Naive thymus-derived CD4-positive, alpha-beta T cell (primary cell): ENCODE results near the gene RBFOX2. TPM values are rescaled to one million over a fixed set of nuclear protein-coding genes. Genes with fewer than 3 reads are reported as not detected.

ENCODE experiments used
- ATAC-seq: fragments of 150-1000 bp; cut with Tn5 transposase; 2 replicates; pipeline ENCODE4 v1.10.0; 2021; ENCODE audit warnings: mild to moderate bottlenecking, moderate library complexity
- CTCF ChIA-PET: fragments of 350-600 bp; sonication (Branson Sonifier 250); formaldehyde crosslinking; loops from one replicate; lab custom pipeline; 2021; ENCODE audit warnings: antibody characterized with exemption; lab: Charles Lee
- POLR2A ChIA-PET: fragments of 350-600 bp; sonication (Branson Sonifier 250); formaldehyde crosslinking; loops from one replicate; lab custom pipeline; 2021; ENCODE audit warnings: antibody characterized with exemption, inconsistent platforms; lab: Charles Lee
- DNase-seq, 9 donors: peaks; one replicate each; pipeline versions ENCODE4 v3.0.0 to v3.0.0-alpha.2; 2020 to 2022; ENCODE audit warnings: mixed read lengths in 1 of 9
- H3K27ac ChIP-seq: one replicate; pipeline ENCODE4 v1.7.0; 2013; ENCODE audit warnings: mild to moderate bottlenecking, low read depth, low read length, moderate library complexity
- H3K27me3 ChIP-seq, 2 donors: one replicate each; pipeline ENCODE4 v1.7.0; 2013; ENCODE audit warnings: low read length in 2 of 2, mild to moderate bottlenecking in 2 of 2, moderate library complexity in 2 of 2; ENCODE audit not compliant: control insufficient read depth in 2 of 2, insufficient read depth in 2 of 2
- H3K36me3 ChIP-seq, 3 experiments: 1 replicate in 2 of 3; 2 replicates in 1 of 3; pipeline ENCODE4 v1.7.0; 2013; ENCODE audit warnings: low read length in 3 of 3, mild to moderate bottlenecking in 3 of 3, moderate library complexity in 1 of 3; ENCODE audit not compliant: insufficient read depth in 3 of 3, control insufficient read depth in 2 of 3
- H3K4me1 ChIP-seq, 2 donors: one replicate each; pipeline ENCODE4 v1.7.0; 2013; ENCODE audit warnings: low read length in 2 of 2, mild to moderate bottlenecking in 2 of 2, moderate library complexity in 1 of 2; ENCODE audit not compliant: control insufficient read depth in 2 of 2, insufficient read depth in 2 of 2
- H3K4me3 ChIP-seq: 2 replicates; pipeline ENCODE4 v1.7.0; 2013; ENCODE audit warnings: mild to moderate bottlenecking, low read length
- H3K9me3 ChIP-seq, 3 experiments: 1 replicate in 2 of 3; 2 replicates in 1 of 3; pipeline ENCODE4 v1.7.0; 2013; ENCODE audit warnings: low read length in 3 of 3; ENCODE audit not compliant: control insufficient read depth in 2 of 3
- H3K27ac Mint-ChIP-seq, 9 donors: one replicate each; pipeline ENCODE4 v1.8.0; 2020 to 2022; ENCODE audit warnings: mixed read lengths in 9 of 9, mild to moderate bottlenecking in 8 of 9, moderate library complexity in 5 of 9, inconsistent platforms in 2 of 9
- H3K27me3 Mint-ChIP-seq, 5 donors: one replicate each; pipeline ENCODE4 v1.8.0; 2021 to 2022; ENCODE audit warnings: mixed read lengths in 5 of 5, mild to moderate bottlenecking in 1 of 5
- H3K36me3 Mint-ChIP-seq, 5 donors: one replicate each; pipeline ENCODE4 v1.8.0; 2020 to 2022; ENCODE audit warnings: mixed read lengths in 5 of 5, mild to moderate bottlenecking in 3 of 5, inconsistent platforms in 1 of 5
- H3K4me1 Mint-ChIP-seq, 7 donors: one replicate each; pipeline ENCODE4 v1.8.0; 2020 to 2022; ENCODE audit warnings: mixed read lengths in 7 of 7, mild to moderate bottlenecking in 3 of 7, inconsistent platforms in 1 of 7
- H3K4me3 Mint-ChIP-seq, 10 donors: one replicate each; pipeline ENCODE4 v1.8.0; 2020 to 2022; ENCODE audit warnings: mild to moderate bottlenecking in 10 of 10, mixed read lengths in 10 of 10, moderate library complexity in 6 of 10, inconsistent platforms in 2 of 10
- H3K9me3 Mint-ChIP-seq, 11 donors: one replicate each; pipeline ENCODE4 v1.8.0; 2020 to 2022; ENCODE audit warnings: mixed read lengths in 11 of 11, mild to moderate bottlenecking in 4 of 11, inconsistent platforms in 1 of 11, moderate library complexity in 1 of 11
- intact Hi-C, 2 donors: fragments of 100-400 bp; cut with micrococcal nuclease; formaldehyde crosslinking; loops; one replicate each; pipeline ENCODE4 v1.15.1; 2023
- polyA plus RNA-seq, 2 donors: library from polyadenylated mRNA; unstranded; fragments of 300-500 nt; fragmentation: Illumina TruSeq; gene quantifications; one replicate each; pipeline ENCODE4 v1.2.3, GENCODE V29; 2021
- total RNA-seq, 6 experiments: library from RNA in 5 of 6; stranded (reverse) in 5 of 6; gene quantifications; 1 replicate in 5 of 6; 2 replicates in 1 of 6; pipeline ENCODE4 v1.2.3 and lab custom pipeline; 2021 to 2026

Gene RBFOX2
- total and polyA plus RNA-seq, 7 experiments from 2014 or later: 0.39 to 1.7 (median 1.1) TPM

DNA sequence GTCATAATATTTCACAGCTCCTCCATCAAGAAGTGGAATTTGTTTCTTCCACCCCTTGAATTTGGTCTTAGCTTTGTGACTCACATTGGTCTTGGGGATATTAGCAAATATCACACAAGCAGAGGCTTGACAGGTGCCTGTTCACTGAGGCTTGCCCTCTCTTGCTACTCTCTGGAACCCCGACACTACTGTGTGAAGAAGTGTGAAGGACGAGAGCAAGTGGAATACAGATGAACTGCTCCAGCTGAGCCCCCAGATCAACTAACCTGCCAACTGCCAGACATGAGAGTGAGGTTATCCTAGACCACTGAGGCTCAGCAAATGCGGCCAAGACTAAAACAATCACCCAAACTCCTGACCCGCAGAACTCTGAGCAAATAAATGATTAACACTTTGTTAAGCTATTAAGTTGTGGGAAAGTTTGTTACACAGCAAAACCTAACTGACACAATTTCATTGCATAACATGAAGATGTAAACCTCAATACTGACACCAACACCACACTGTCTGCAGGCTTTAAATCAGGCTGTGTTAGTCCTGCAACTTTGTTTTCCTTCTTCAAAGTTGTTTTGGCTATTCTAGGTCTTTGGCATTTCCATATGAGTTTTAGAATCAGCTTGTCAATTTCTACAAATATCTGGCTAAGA is 168.4 kb downstream of the RBFOX2 start:
- DNase-seq: no peak
- ATAC-seq: no peak
- Histone ChIP-seq H3K9me3 (no peaks in the 10 kb centered on the region), H3K36me3 (no peaks in the 10 kb centered on the region), H3K27ac (no peak overlapping the region), H3K4me1 (no peaks in the 10 kb centered on the region), H3K27me3 (no peaks in the 10 kb centered on the region), H3K4me3 (no peak overlapping the region)
- ChIA-PET POLR2A (no interaction called here), CTCF (no interaction called here)
- H3K36me3 Mint-ChIP-seq: no peaks in the 10 kb centered on the region
- no peak overlapping the region for H3K4me3 Mint-ChIP-seq
- no peak overlapping the region for H3K27ac Mint-ChIP-seq
- intact Hi-C loops: no loop called here
- H3K27me3 Mint-ChIP-seq: peaks cover 0 to 8% (median 0%) of the 10 kb centered on the region in 5 donors
- H3K9me3 Mint-ChIP-seq: no peaks in the 10 kb centered on the region
- H3K4me1 Mint-ChIP-seq: no peaks in the 10 kb centered on the region

DNA sequence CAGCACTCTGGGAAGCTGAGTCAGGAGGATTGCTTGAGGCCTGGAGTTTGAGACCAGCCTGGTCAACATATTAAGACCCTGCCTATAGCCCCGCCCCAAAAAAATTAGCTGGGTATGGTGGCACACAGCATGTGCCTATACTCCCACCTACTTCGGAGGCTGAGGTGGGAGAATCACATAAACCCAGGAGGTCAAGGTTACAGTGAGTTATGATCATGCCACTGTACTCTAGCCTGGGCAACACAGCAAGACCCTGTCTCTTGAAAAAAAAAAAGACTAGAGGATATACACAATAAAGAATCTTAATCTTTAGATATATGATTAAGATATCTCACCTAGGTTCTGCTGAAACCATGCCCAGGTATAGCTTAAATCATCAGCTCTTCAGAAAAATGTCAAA is 174.3 kb downstream of the RBFOX2 start:
- DNase-seq: no peak
- no peak for ATAC-seq
- H3K9me3 ChIP-seq: no peaks in the 10 kb centered on the region
- intact Hi-C loops: no loop called here
- no peak overlapping the region for H3K4me3 Mint-ChIP-seq
- H3K36me3 Mint-ChIP-seq: no peaks in the 10 kb centered on the region
- H3K4me1 ChIP-seq: no peaks in the 10 kb centered on the region
- CTCF ChIA-PET: no interaction called here
- H3K4me3 ChIP-seq: no peak overlapping the region
- H3K36me3 ChIP-seq: no peaks in the 10 kb centered on the region
- no peaks in the 10 kb centered on the region for H3K9me3 Mint-ChIP-seq
- peaks cover 0 to 3% (median 0%) of the 10 kb centered on the region in 5 donors for H3K27me3 Mint-ChIP-seq
- H3K4me1 Mint-ChIP-seq: no peaks in the 10 kb centered on the region
- POLR2A ChIA-PET: no interaction called here
- H3K27me3 ChIP-seq: no peaks in the 10 kb centered on the region
- no peak overlapping the region for H3K27ac ChIP-seq
- no peak overlapping the region for H3K27ac Mint-ChIP-seq

DNA sequence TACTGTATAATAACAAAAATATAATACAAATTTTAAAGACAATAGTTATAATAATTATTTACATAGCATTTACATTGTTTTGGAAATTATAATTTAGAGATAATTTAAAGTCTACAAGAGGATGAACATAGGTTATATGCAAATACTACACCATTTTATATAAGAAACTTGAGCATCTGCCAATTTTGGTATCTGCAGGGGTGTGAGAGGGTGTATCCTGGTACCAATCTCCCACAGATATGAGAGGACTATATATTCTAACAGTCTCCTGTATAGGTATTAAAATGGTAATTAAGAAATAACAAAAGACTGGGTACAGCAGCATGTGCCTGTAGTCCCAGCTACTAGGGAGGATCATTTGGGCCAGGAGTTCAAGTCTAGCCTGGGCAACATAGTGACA is 176.5 kb downstream of the RBFOX2 start:
- CTCF ChIA-PET: no interaction called here
- Histone ChIP-seq H3K27me3 (no peaks in the 10 kb centered on the region), H3K27ac (no peak overlapping the region), H3K4me1 (no peaks in the 10 kb centered on the region), H3K4me3 (no peak overlapping the region), H3K9me3 (no peaks in the 10 kb centered on the region), H3K36me3 (no peaks in the 10 kb centered on the region)
- H3K27ac Mint-ChIP-seq: no peak overlapping the region
- no peak overlapping the region for H3K4me3 Mint-ChIP-seq
- POLR2A ChIA-PET: no interaction called here
- no peaks in the 10 kb centered on the region for H3K36me3 Mint-ChIP-seq
- ATAC-seq: no peak
- no peaks in the 10 kb centered on the region for H3K4me1 Mint-ChIP-seq
- no peaks in the 10 kb centered on the region for H3K9me3 Mint-ChIP-seq
- H3K27me3 Mint-ChIP-seq: peaks cover 0 to 2% (median 0%) of the 10 kb centered on the region in 5 donors
- DNase-seq: no peak
- intact Hi-C loops: no loop called here

DNA sequence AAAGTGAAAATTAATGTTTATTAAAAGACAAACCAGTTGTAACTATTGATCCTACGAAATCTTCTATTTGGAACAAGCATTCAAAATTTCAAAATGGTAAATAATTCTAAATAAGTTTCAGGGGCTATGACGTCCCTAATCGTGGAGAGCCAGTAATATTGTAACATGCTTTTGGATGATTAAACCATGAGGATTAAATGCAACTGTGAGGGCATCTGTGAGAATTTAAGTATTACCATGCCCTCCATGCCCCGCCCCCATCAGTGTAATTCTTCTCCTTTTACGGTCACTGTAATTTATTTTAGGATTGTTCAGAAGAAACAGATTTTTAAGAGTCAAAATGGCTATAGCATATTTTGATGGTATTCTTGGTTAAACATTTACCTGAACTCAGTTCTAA is 177.8 kb downstream of the RBFOX2 start:
- H3K9me3 Mint-ChIP-seq: no peaks in the 10 kb centered on the region
- H3K4me1 Mint-ChIP-seq: no peaks in the 10 kb centered on the region
- ATAC-seq (no peak), DNase-seq (no peak)
- H3K36me3 Mint-ChIP-seq: no peaks in the 10 kb centered on the region
- no peaks in the 10 kb centered on the region for H3K27me3 ChIP-seq
- H3K4me3 Mint-ChIP-seq: no peak overlapping the region
- H3K9me3 ChIP-seq: no peaks in the 10 kb centered on the region
- ChIA-PET POLR2A (no interaction called here), CTCF (no interaction called here)
- no peak overlapping the region for H3K4me3 ChIP-seq
- H3K27ac Mint-ChIP-seq: no peak overlapping the region
- no peaks in the 10 kb centered on the region for H3K4me1 ChIP-seq
- no peak overlapping the region for H3K27ac ChIP-seq
- intact Hi-C loops: no loop called here
- H3K36me3 ChIP-seq: no peaks in the 10 kb centered on the region
- peaks cover 0 to 3% (median 0%) of the 10 kb centered on the region in 5 donors for H3K27me3 Mint-ChIP-seq

DNA sequence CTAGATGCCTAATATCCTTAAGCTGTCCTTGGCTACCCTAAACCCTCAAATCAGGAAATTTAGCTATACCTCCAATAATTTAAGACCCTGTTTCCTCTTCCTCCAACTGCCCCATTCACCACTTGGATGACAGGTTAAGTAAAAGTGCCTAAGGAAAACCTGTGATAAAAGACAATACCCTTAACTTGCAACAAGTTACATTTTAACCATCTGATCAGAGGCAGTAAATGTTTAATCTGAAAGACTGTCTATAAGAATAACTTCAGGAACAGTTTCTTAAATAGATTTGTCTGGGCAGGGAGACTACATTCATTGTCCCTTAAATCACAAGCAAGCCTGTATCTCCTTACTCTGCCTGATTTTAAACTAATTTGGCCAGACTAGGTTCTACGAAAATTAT is 181.8 kb downstream of the RBFOX2 start:
- H3K27ac ChIP-seq: no peak overlapping the region
- Mint-ChIP-seq H3K27ac (no peak overlapping the region), H3K4me3 (no peak overlapping the region), H3K36me3 (no peaks in the 10 kb centered on the region), H3K27me3 (peaks cover 0 to 15% (median 4%) of the 10 kb centered on the region in 5 donors), H3K4me1 (peaks cover 0 to 7% (median 6%) of the 10 kb centered on the region in 7 donors), H3K9me3 (no peaks in the 10 kb centered on the region)
- no peak for DNase-seq
- no peak overlapping the region for H3K4me3 ChIP-seq
- no peaks in the 10 kb centered on the region for H3K27me3 ChIP-seq
- H3K9me3 ChIP-seq: no peaks in the 10 kb centered on the region
- no peak for ATAC-seq
- H3K36me3 ChIP-seq: no peaks in the 10 kb centered on the region
- ChIA-PET CTCF (interaction anchor here (0.7 kb wide), 1 partner anchor 273 kb away, joined by 3 read pairs; no protein-coding TSS in a partner anchor), POLR2A (no interaction called here)
- H3K4me1 ChIP-seq: no peaks in the 10 kb centered on the region
- intact Hi-C loops: loop anchor here (10.0 kb wide), 1 partner anchor 222 kb away; no protein-coding TSS in a partner anchor

DNA sequence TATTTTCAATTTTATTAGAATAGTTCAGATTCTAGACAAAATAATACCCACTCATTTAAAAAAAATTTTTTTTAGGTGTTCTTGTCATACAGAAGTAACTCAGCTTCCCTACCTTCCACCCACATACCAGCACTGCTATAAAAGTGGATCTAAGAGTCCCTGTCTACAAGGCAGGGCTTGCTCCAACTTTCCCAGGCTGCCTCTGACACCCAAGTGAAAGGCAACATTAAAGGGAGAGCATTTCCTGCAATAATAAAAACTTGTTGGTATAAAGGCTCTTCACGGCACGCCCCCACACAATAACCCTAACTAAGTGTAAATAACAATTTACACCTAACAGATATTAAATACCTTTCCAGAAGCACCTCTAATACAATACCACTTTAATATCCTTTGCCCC is 183.7 kb downstream of the RBFOX2 start:
- H3K4me1 ChIP-seq: peaks cover 0 to 3% of the 10 kb centered on the region in 2 donors
- Mint-ChIP-seq H3K4me1 (peaks cover 0 to 11% (median 9%) of the 10 kb centered on the region in 7 donors), H3K4me3 (no peak overlapping the region), H3K9me3 (no peaks in the 10 kb centered on the region), H3K27ac (no peak overlapping the region), H3K36me3 (no peaks in the 10 kb centered on the region), H3K27me3 (peaks cover 6 to 23% (median 6%) of the 10 kb centered on the region in 5 donors)
- no peaks in the 10 kb centered on the region for H3K27me3 ChIP-seq
- ATAC-seq (no peak), DNase-seq (no peak)
- ChIA-PET POLR2A (no interaction called here), CTCF (no interaction called here)
- no peak overlapping the region for H3K27ac ChIP-seq
- intact Hi-C loops: loop anchor here (10.0 kb wide), 1 partner anchor 220 kb away; no protein-coding TSS in a partner anchor
- no peaks in the 10 kb centered on the region for H3K9me3 ChIP-seq
- no peaks in the 10 kb centered on the region for H3K36me3 ChIP-seq
- no peak overlapping the region for H3K4me3 ChIP-seq

DNA sequence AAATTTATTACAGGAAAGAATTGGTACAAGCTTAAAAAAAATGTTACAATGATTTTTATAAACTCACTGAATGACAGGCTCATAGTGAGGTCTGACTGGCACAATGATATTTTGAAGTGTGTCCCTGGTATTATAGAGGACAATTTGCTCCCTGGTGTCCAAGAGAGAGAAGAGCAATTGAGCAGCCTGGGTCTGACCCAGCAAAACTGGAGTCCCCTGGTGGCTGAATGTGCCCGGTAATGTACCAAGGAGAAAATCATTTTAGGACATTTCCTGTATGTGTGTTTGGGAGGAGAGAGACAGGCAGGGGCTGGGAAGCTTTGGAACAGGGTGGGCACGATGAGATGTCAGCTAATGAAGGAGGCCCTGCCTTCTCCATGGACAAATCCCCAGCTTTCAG is 185.7 kb downstream of the RBFOX2 start:
- Mint-ChIP-seq H3K4me3 (no peak overlapping the region), H3K27me3 (peaks cover 12 to 37% (median 20%) of the 10 kb centered on the region in 5 donors), H3K27ac (no peak overlapping the region), H3K9me3 (no peaks in the 10 kb centered on the region), H3K4me1 (peaks cover 0 to 15% (median 13%) of the 10 kb centered on the region in 7 donors), H3K36me3 (no peaks in the 10 kb centered on the region)
- no peak overlapping the region for H3K4me3 ChIP-seq
- ChIA-PET CTCF (no interaction called here), POLR2A (no interaction called here)
- H3K4me1 ChIP-seq: peaks cover 0 to 4% of the 10 kb centered on the region in 2 donors
- H3K27ac ChIP-seq: no peak overlapping the region
- H3K9me3 ChIP-seq: no peaks in the 10 kb centered on the region
- H3K36me3 ChIP-seq: no peaks in the 10 kb centered on the region
- H3K27me3 ChIP-seq: no peaks in the 10 kb centered on the region
- DNase-seq: no peak
- ATAC-seq: no peak
- intact Hi-C loops: loop anchor here (10.0 kb wide), 1 partner anchor 218 kb away; no protein-coding TSS in a partner anchor
